NCI-H1417 (cell line): Measurements from ENCODE around the gene GRHPR.

ENCODE experiments used
- DNase-seq, 3 experiments: peaks; one replicate each; lab custom pipeline; 2025; lab: John Stamatoyannopoulos, UW

The GRHPR gene

GRCh38 chr9:37398464-37399025, 24.0 kb upstream of the GRHPR start:
- DNase-seq = no peak

- DNase-seq = no peak
Observed at GRCh38 chr9:37399336-37399735, 23.2 kb upstream of the GRHPR start.

GRCh38 chr9:37404590-37404989, 17.9 kb upstream of the GRHPR start:
- no peak for DNase-seq

GRCh38 chr9:37405350-37405749, 17.1 kb upstream of the GRHPR start:
- no peak for DNase-seq

GRCh38 chr9:37405764-37406380, 16.6 kb upstream of the GRHPR start:
- no peak for DNase-seq

- no peak for DNase-seq
Observed at GRCh38 chr9:37406603-37407401, 15.7 kb upstream of the GRHPR start.

- no peak for DNase-seq
Observed at GRCh38 chr9:37407468-37407867, 15.0 kb upstream of the GRHPR start.

- no peak for DNase-seq
Observed at GRCh38 chr9:37408933-37409710, 13.4 kb upstream of the GRHPR start.

GRCh38 chr9:37410354-37410861, 12.1 kb upstream of the GRHPR start:
- DNase-seq = no peak

- DNase-seq = no peak
Observed at GRCh38 chr9:37410969-37411785, 11.3 kb upstream of the GRHPR start.

- no peak for DNase-seq
Observed at GRCh38 chr9:37412431-37413151, 9.9 kb upstream of the GRHPR start.

GRCh38 chr9:37413311-37413710, 9.2 kb upstream of the GRHPR start:
- no peak for DNase-seq

- DNase-seq = no peak
Observed at GRCh38 chr9:37414503-37414943, 8.0 kb upstream of the GRHPR start.

GRCh38 chr9:37415011-37415719, 7.3 kb upstream of the GRHPR start:
- peak; percentile 47 to 65 (median 54) for DNase-seq

- no peak for DNase-seq
Observed at GRCh38 chr9:37417252-37417803, 5.2 kb upstream of the GRHPR start.

GRCh38 chr9:37417857-37418618, 4.5 kb upstream of the GRHPR start:
- DNase-seq = no peak

GRCh38 chr9:37419204-37419603, 3.3 kb upstream of the GRHPR start:
- no peak for DNase-seq

GRCh38 chr9:37420271-37421215, 2.0 kb upstream of the GRHPR start:
- no peak for DNase-seq
